Astrocyte of the cerebellum (primary cell): Measurements from ENCODE around the gene CHFR.
"Not testable (repeated sequence)": the region's sequence is repeated elsewhere in the genome, so short reads cannot be mapped to it uniquely, and the experiment has no call there.

Experiments
- DNase-seq: peaks from one replicate; pipeline ENCODE4 v3.0.0-alpha.2; 2011; ENCODE audit warnings: low read depth
- H3K4me3 ChIP-seq: 2 replicates; pipeline ENCODE4 v1.5.1; 2011; ENCODE audit warnings: mild to moderate bottlenecking, low read depth, low read length, moderate library complexity
- CTCF ChIP-seq: IDR thresholded peaks from 2 replicates; pipeline ENCODE4 v1.5.1; 2012; ENCODE audit warnings: low read length, low read depth, moderate library complexity, mild to moderate bottlenecking; ENCODE audit errors: missing control alignments
- in situ Hi-C: cut with HindIII; loops from 2 replicates; pipeline ENCODE4 v1.10.0; 2017; ENCODE audit warnings: low sequenced_read_pairs

Gene CHFR

GRCh38 chr12:132861558-132861957 is 25.8 kb downstream of the CHFR start:
- no peak overlapping the region for H3K4me3 ChIP-seq
- in situ Hi-C loops = no loop called here
- no peak for DNase-seq
- no peak for TF ChIP-seq CTCF

- no peak for DNase-seq
- TF ChIP-seq CTCF = no peak
- H3K4me3 ChIP-seq = no peak overlapping the region
- in situ Hi-C loops = no loop called here
These were observed 28.6 kb downstream of the CHFR start for GRCh38 chr12:132858718-132859266.

GRCh38 chr12:132857019-132857418 is 30.4 kb downstream of the CHFR start:
- DNase-seq, in situ Hi-C loops, H3K4me3 ChIP-seq: not testable (repeated sequence)

- no peak for TF ChIP-seq CTCF
- in situ Hi-C loops = no loop called here
- DNase-seq = no peak
- H3K4me3 ChIP-seq = no peak overlapping the region
These were observed 30.8 kb downstream of the CHFR start for GRCh38 chr12:132856581-132856980.

- in situ Hi-C loops, DNase-seq, H3K4me3 ChIP-seq: not testable (repeated sequence)
These were observed 32.2 kb downstream of the CHFR start for GRCh38 chr12:132855211-132855610.

GRCh38 chr12:132853285-132854092 is 33.9 kb downstream of the CHFR start:
- no peak for DNase-seq
- in situ Hi-C loops = no loop called here
- H3K4me3 ChIP-seq = no peak overlapping the region
- TF ChIP-seq CTCF = no peak

- in situ Hi-C loops = no loop called here
- no peak overlapping the region for H3K4me3 ChIP-seq
- no peak for TF ChIP-seq CTCF
- DNase-seq = no peak
These were observed 34.9 kb downstream of the CHFR start for GRCh38 chr12:132852496-132852895.
